Transverse colon (tissue), 4 donors: ENCODE measurements around the gene FOCAD. TPM values are rescaled to one million over a fixed set of nuclear protein-coding genes. Genes with fewer than 3 reads are reported as not detected.

ENCODE experiments used
- DNase-seq: peaks from one replicate; pipeline ENCODE4 v3.0.0-alpha.2; 2019
- H3K27ac ChIP-seq, 4 donors: fragments of 200-600 bp; sonication (generic); 2 replicates each; pipeline ENCODE4 v1.5.1; 2016 to 2018; ENCODE audit warnings: inconsistent platforms in 4 of 4
- H3K27me3 ChIP-seq: fragments of 200-600 bp; sonication (generic); 2 replicates; pipeline ENCODE4 v1.5.1; 2017; ENCODE audit warnings: inconsistent platforms
- H3K36me3 ChIP-seq, 4 donors: fragments of 200-600 bp; sonication (generic); 2 replicates each; pipeline ENCODE4 v1.5.1; 2017 to 2019; ENCODE audit warnings: inconsistent platforms in 4 of 4
- H3K4me1 ChIP-seq, 4 donors: fragments of 200-600 bp; sonication (generic); 2 replicates each; pipeline ENCODE4 v1.5.1; 2017 to 2020; ENCODE audit warnings: inconsistent platforms in 4 of 4
- H3K4me3 ChIP-seq, 4 donors: fragments of 200-600 bp; sonication (generic); 1 replicate in 1 of 4; 2 replicates in 3 of 4; pipeline versions ENCODE4 v1.5.1 to v1.6.1; 2017 to 2019; ENCODE audit warnings: inconsistent platforms in 4 of 4
- H3K9me3 ChIP-seq, 2 donors: fragments of 200-600 bp; sonication (generic); 2 replicates each; pipeline ENCODE4 v1.5.1; 2017 to 2019; ENCODE audit warnings: inconsistent platforms in 2 of 2
- EP300 ChIP-seq: sonication (generic); formaldehyde crosslinking; IDR thresholded peaks from one replicate; pipeline ENCODE4 v1.6.1; 2017; ENCODE audit warnings: antibody characterized with exemption, low read depth
- POLR2A ChIP-seq: fragments of 450-650 bp; IDR thresholded peaks from one replicate; pipeline ENCODE4 v1.6.1; 2016; ENCODE audit warnings: antibody characterized with exemption, mild to moderate bottlenecking, moderate library complexity
- POLR2AphosphoS5 ChIP-seq, 3 donors: sonication (generic); formaldehyde crosslinking; IDR thresholded peaks; one replicate each; pipeline ENCODE4 v1.6.1; 2016; ENCODE audit warnings: antibody characterized with exemption in 3 of 3
- WGBS, 2 donors: methylation state at CpG; one replicate each; pipeline ENCODE4 v1.1.5; 2018; ENCODE audit warnings: low coverage in 1 of 2; 5-methylcytosine and 5-hydroxymethylcytosine counted together
- in situ Hi-C, 4 donors: fragments of 200-750 bp; cut with MboI; loops; one replicate each; pipeline versions ENCODE4 v1.15.0 to v1.15.1; 2017; ENCODE audit warnings: low sequenced_read_pairs in 3 of 4, low pct_ligation_motif_present in 1 of 4, low pct_unique_long_range_greater_than_20kb in 1 of 4
- intact Hi-C: fragments of 100-400 bp; cut with DNase I; formaldehyde crosslinking; loops from one replicate; pipeline ENCODE4 v1.15.1; 2023; ENCODE audit warnings: low total_unique reads
- total RNA-seq, 4 donors: library from RNA; depleted of rRNA; stranded (reverse); fragments of >200 nt; gene quantifications; one replicate each; pipeline ENCODE4 v1.1.0, GENCODE V29; 2016
- TF ChIP-seq, protein P1 (sequence below), 5 experiments: fragments of 200-600 bp in 3 of 5; fragments of 450-650 bp in 2 of 5; sonication (generic) in 3 of 5; IDR thresholded peaks; 1 replicate in 2 of 5; 2 replicates in 3 of 5; pipeline ENCODE4 v1.5.1; 2016 to 2017; ENCODE audit warnings: antibody characterized with exemption in 5 of 5, inconsistent platforms in 3 of 5, mild to moderate bottlenecking in 2 of 5, moderate library complexity in 1 of 5

FOCAD gene
- total RNA-seq, 4 donors from 2014 or later: 7.8 to 41.2 (median 32.0) TPM

GRCh38 chr9:20698782-20699181 is 14.7 kb downstream of the FOCAD start:
- no peak for DNase-seq
- H3K4me3 ChIP-seq: no peak overlapping the region
- H3K9me3 ChIP-seq: no peaks in the 10 kb centered on the region
- peaks cover 0 to 17% (median 9%) of the 10 kb centered on the region in 4 donors for H3K4me1 ChIP-seq
- H3K36me3 ChIP-seq: no peaks in the 10 kb centered on the region
- TF ChIP-seq EP300: no peak
- TF ChIP-seq, protein P1, sequence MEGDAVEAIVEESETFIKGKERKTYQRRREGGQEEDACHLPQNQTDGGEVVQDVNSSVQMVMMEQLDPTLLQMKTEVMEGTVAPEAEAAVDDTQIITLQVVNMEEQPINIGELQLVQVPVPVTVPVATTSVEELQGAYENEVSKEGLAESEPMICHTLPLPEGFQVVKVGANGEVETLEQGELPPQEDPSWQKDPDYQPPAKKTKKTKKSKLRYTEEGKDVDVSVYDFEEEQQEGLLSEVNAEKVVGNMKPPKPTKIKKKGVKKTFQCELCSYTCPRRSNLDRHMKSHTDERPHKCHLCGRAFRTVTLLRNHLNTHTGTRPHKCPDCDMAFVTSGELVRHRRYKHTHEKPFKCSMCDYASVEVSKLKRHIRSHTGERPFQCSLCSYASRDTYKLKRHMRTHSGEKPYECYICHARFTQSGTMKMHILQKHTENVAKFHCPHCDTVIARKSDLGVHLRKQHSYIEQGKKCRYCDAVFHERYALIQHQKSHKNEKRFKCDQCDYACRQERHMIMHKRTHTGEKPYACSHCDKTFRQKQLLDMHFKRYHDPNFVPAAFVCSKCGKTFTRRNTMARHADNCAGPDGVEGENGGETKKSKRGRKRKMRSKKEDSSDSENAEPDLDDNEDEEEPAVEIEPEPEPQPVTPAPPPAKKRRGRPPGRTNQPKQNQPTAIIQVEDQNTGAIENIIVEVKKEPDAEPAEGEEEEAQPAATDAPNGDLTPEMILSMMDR (IDR thresholded peaks at IDR 0.05): no peak
- TF ChIP-seq POLR2A: no peak
- TF ChIP-seq POLR2AphosphoS5 (IDR thresholded peaks at IDR 0.05): no peak
- in situ Hi-C loops (no loop called here), intact Hi-C loops (no loop called here)
- H3K27ac ChIP-seq: no peak overlapping the region
- H3K27me3 ChIP-seq: no peaks in the 10 kb centered on the region

- Histone ChIP-seq H3K36me3 (no peaks in the 10 kb centered on the region), H3K4me1 (peaks cover 0 to 17% (median 9%) of the 10 kb centered on the region in 4 donors), H3K9me3 (no peaks in the 10 kb centered on the region), H3K4me3 (no peak overlapping the region), H3K27ac (peak overlapping the region in 1 of 4 donors; percentile 18), H3K27me3 (no peaks in the 10 kb centered on the region)
- intact Hi-C loops (no loop called here), in situ Hi-C loops (no loop called here)
- 0 to 23% methylated on average over 1 of the region's 1 CpG for WGBS, 2 donors
- TF ChIP-seq, protein P1 (IDR thresholded peaks at IDR 0.05): no peak
- peak in 2 of 3 donors; percentile 44 to 74 for TF ChIP-seq POLR2AphosphoS5 (IDR thresholded peaks at IDR 0.05)
- no peak for DNase-seq
Observed at GRCh38 chr9:20701060-20701459, 17.0 kb downstream of the FOCAD start.

DNA sequence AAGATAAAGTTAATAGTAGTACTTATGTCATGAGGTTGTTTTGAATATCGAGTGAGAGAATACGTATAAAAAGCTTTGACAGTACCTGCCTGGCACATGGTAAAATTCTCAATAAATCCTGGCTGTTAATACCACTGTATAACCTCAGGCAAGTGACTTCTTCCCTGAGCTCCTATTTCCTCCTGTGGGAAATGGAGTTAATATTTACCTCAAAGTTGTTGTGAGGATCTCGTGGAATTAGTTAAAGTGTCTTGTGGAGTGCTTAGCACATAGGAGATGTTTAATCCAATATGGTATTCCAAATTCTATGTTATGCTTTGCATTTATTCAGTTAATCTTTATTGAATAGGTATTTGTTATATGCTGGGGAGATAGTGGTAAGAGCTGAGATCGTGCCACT is 18.5 kb downstream of the FOCAD start:
- intact Hi-C loops (no loop called here), in situ Hi-C loops (no loop called here)
- no peak overlapping the region for H3K4me3 ChIP-seq

GRCh38 chr9:20703146-20703545 is 19.1 kb downstream of the FOCAD start:
- TF ChIP-seq, protein P1 (IDR thresholded peaks at IDR 0.05): no peak
- TF ChIP-seq EP300: no peak
- no peak for TF ChIP-seq POLR2AphosphoS5 (IDR thresholded peaks at IDR 0.05)
- no peak for TF ChIP-seq POLR2A
- in situ Hi-C loops: no loop called here
- 82 to 90% methylated on average over 3 of the region's 3 CpGs for WGBS, 2 donors

More for the DNA sequence above, 18.5 kb downstream of the FOCAD start:
- no peak for TF ChIP-seq POLR2AphosphoS5 (IDR thresholded peaks at IDR 0.05)
- TF ChIP-seq EP300: no peak
- no peak for TF ChIP-seq POLR2A
- TF ChIP-seq, protein P1 (IDR thresholded peaks at IDR 0.05): no peak
- Histone ChIP-seq H3K9me3 (no peaks in the 10 kb centered on the region), H3K27ac (no peak overlapping the region), H3K36me3 (no peaks in the 10 kb centered on the region), H3K27me3 (no peaks in the 10 kb centered on the region), H3K4me1 (peaks cover 0 to 17% (median 9%) of the 10 kb centered on the region in 4 donors)
- DNase-seq: no peak
- 44 to 68% methylated on average over 4 of the region's 4 CpGs for WGBS, 2 donors

More at GRCh38 chr9:20703146-20703545, 19.1 kb downstream of the FOCAD start:
- Histone ChIP-seq H3K4me1 (peaks cover 0 to 17% (median 9%) of the 10 kb centered on the region in 4 donors), H3K27me3 (no peaks in the 10 kb centered on the region), H3K36me3 (no peaks in the 10 kb centered on the region), H3K27ac (no peak overlapping the region), H3K9me3 (no peaks in the 10 kb centered on the region), H3K4me3 (no peak overlapping the region)
- DNase-seq: no peak
- intact Hi-C loops: no loop called here
